Keratinocyte (primary cell): ENCODE data around the gene LRP11. TPM values are rescaled to one million over a fixed set of nuclear protein-coding genes. Genes with fewer than 3 reads are reported as not detected.

Source experiments
- DNase-seq: peaks from one replicate; pipeline ENCODE4 v3.0.0-alpha.2; 2011; ENCODE audit warnings: low read depth, missing footprints, low spot score
- FAIRE-seq: peaks from 2 replicates; lab custom pipeline; 2011; peaks lifted over from hg19 to GRCh38; lab: Jason Lieb, UNC
- H2AFZ ChIP-seq: 2 replicates; pipeline ENCODE4 v1.6.0; 2012; ENCODE audit warnings: low read length, control low read depth, inconsistent platforms; ENCODE audit not compliant: control insufficient read depth
- H3K27ac ChIP-seq: 2 replicates; pipeline ENCODE4 v1.5.1; 2011; ENCODE audit warnings: low read length; ENCODE audit not compliant: control insufficient read depth, insufficient read depth
- H3K27me3 ChIP-seq: 3 replicates; pipeline ENCODE4 v1.6.0; 2011; ENCODE audit warnings: low read length; ENCODE audit not compliant: control insufficient read depth, insufficient read depth; ENCODE audit errors: extremely low read depth
- H3K36me3 ChIP-seq, 2 experiments: 2 replicates in 1 of 2; 3 replicates in 1 of 2; pipeline ENCODE4 v1.5.1; 2011; ENCODE audit warnings: low read length in 2 of 2, mild to moderate bottlenecking in 1 of 2; ENCODE audit not compliant: control insufficient read depth in 2 of 2, insufficient read depth in 2 of 2; ENCODE audit errors: extremely low read depth in 1 of 2
- H3K4me1 ChIP-seq: 3 replicates; pipeline ENCODE4 v1.5.1; 2011; ENCODE audit warnings: low read length; ENCODE audit not compliant: control insufficient read depth, insufficient read depth; ENCODE audit errors: extremely low read depth
- H3K4me2 ChIP-seq: 3 replicates; pipeline ENCODE4 v1.6.0; 2011; ENCODE audit warnings: low read depth, low read length; ENCODE audit not compliant: control insufficient read depth, insufficient read depth; ENCODE audit errors: extremely low read depth
- H3K4me3 ChIP-seq, 3 experiments: fragments of 200-600 bp in 1 of 3; sonication (generic) in 1 of 3; 2 replicates in 2 of 3; 3 replicates in 1 of 3; pipeline ENCODE4 v1.5.1; 2011 to 2016; ENCODE audit warnings: low read length in 3 of 3, mild to moderate bottlenecking in 3 of 3, control low read depth in 2 of 3, inconsistent platforms in 1 of 3, low read depth in 1 of 3, mixed read lengths in 1 of 3, mixed run types in 1 of 3, moderate library complexity in 1 of 3; ENCODE audit not compliant: control insufficient read depth in 2 of 3, insufficient read depth in 2 of 3; ENCODE audit errors: extremely low read depth in 1 of 3
- H3K79me2 ChIP-seq: 2 replicates; pipeline ENCODE4 v1.6.0; 2012; ENCODE audit warnings: low read length; ENCODE audit not compliant: control insufficient read depth, insufficient read depth
- H3K9ac ChIP-seq: 3 replicates; pipeline ENCODE4 v1.6.0; 2011; ENCODE audit warnings: low read length; ENCODE audit not compliant: control insufficient read depth, insufficient read depth; ENCODE audit errors: extremely low read depth
- H3K9me1 ChIP-seq: 3 replicates; pipeline ENCODE4 v1.6.0; 2011; ENCODE audit warnings: low read length; ENCODE audit not compliant: control insufficient read depth, insufficient read depth; ENCODE audit errors: extremely low read depth
- H3K9me3 ChIP-seq: 2 replicates; pipeline ENCODE4 v1.5.1; 2012; ENCODE audit warnings: low read depth, low read length; ENCODE audit not compliant: control insufficient read depth
- H4K20me1 ChIP-seq: 3 replicates; pipeline ENCODE4 v1.6.0; 2011; ENCODE audit warnings: low read length; ENCODE audit not compliant: control insufficient read depth, insufficient read depth; ENCODE audit errors: extremely low read depth
- EZH2 ChIP-seq: IDR thresholded peaks from one replicate; pipeline ENCODE4 v1.6.1; 2012; ENCODE audit warnings: inconsistent platforms, mild to moderate bottlenecking, low read length, moderate library complexity
- dilution Hi-C: fragments of 300-500 bp; cut with MboI; formaldehyde crosslinking; loops from one replicate; pipeline ENCODE4 v1.7.0; 2020; ENCODE audit warnings: low sequenced_read_pairs; ENCODE audit not compliant: extremely low pct_ligation_motif_present
- polyA plus RNA-seq, 5 experiments: library from polyadenylated mRNA; depleted of rRNA in 3 of 5; stranded (reverse) in 3 of 5; stranded (forward) in 1 of 5; unstranded in 1 of 5; fragments of >200 nt; gene quantifications; 1 replicate in 1 of 5; 2 replicates in 3 of 5; 3 replicates in 1 of 5; pipeline versions ENCODE4 v1.2.1 to v1.2.3, GENCODE V29; 2011 to 2012; ENCODE audit warnings: missing spikeins in 2 of 5, low read depth in 1 of 5, low replicate concordance in 1 of 5
- TF ChIP-seq, protein P1 (sequence below), 3 experiments: IDR thresholded peaks in 1 of 3; conservative IDR thresholded peaks in 1 of 3; optimal IDR thresholded peaks in 1 of 3; 2 replicates in 2 of 3; 3 replicates in 1 of 3; pipeline versions ENCODE3 to v1.5.1; 2011; ENCODE audit warnings: low read length in 3 of 3, mild to moderate bottlenecking in 3 of 3, moderate library complexity in 2 of 3, control low read depth in 1 of 3, inconsistent platforms in 1 of 3; ENCODE audit not compliant: insufficient read depth in 2 of 3; ENCODE audit errors: extremely low read depth in 1 of 3

LRP11 gene
- polyA plus RNA-seq, 1 donor (not counting 4 experiments of a cell fraction or from before 2014, with no cell fraction given), result 31.1 TPM

DNA sequence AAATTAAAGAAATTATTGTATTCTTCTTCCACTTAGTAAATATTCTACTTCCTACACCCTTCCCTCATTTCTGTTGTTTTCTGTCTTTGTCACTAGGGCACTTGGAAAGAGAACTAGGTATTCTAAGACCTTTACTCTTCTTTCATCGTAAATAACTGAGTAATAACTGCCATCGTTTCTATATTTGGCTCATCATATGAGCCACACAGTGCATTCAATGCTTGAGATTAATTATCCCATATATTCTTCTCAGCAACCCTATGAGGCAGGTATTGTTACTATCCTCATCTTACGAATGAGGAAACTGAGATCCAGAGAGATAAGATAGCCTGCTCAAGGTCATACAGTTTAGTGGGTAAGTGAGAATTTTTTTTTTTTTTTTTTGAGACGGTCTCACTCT lies 38.9 kb downstream of the LRP11 start:
- FAIRE-seq (no peak), DNase-seq (no peak)
- Histone ChIP-seq H3K36me3 (peaks cover 6 to 18% of the 10 kb centered on the region in 2 experiments), H3K27ac (no peak overlapping the region), H3K4me3 (no peak overlapping the region), H3K9me1 (no peaks in the 10 kb centered on the region), H3K27me3 (no peaks in the 10 kb centered on the region), H3K9me3 (no peaks in the 10 kb centered on the region), H3K9ac (no peak overlapping the region), H4K20me1 (no peaks in the 10 kb centered on the region), H3K4me2 (no peak overlapping the region), H2AFZ (no peak overlapping the region), H3K4me1 (no peaks in the 10 kb centered on the region), H3K79me2 (no peaks in the 10 kb centered on the region)
- dilution Hi-C loops, result no loop called here
- TF ChIP-seq, protein P1, sequence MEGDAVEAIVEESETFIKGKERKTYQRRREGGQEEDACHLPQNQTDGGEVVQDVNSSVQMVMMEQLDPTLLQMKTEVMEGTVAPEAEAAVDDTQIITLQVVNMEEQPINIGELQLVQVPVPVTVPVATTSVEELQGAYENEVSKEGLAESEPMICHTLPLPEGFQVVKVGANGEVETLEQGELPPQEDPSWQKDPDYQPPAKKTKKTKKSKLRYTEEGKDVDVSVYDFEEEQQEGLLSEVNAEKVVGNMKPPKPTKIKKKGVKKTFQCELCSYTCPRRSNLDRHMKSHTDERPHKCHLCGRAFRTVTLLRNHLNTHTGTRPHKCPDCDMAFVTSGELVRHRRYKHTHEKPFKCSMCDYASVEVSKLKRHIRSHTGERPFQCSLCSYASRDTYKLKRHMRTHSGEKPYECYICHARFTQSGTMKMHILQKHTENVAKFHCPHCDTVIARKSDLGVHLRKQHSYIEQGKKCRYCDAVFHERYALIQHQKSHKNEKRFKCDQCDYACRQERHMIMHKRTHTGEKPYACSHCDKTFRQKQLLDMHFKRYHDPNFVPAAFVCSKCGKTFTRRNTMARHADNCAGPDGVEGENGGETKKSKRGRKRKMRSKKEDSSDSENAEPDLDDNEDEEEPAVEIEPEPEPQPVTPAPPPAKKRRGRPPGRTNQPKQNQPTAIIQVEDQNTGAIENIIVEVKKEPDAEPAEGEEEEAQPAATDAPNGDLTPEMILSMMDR (optimal IDR thresholded peaks at IDR 0.05 in 1 of 3, IDR thresholded peaks at IDR 0.05 in 1 of 3, conservative IDR thresholded peaks at IDR 0.05 in 1 of 3; ENCODE audit: extremely low read depth in 1 of 3, insufficient read depth in 2 of 3, low read length in 3 of 3), result no peak
- TF ChIP-seq EZH2, result no peak

DNA sequence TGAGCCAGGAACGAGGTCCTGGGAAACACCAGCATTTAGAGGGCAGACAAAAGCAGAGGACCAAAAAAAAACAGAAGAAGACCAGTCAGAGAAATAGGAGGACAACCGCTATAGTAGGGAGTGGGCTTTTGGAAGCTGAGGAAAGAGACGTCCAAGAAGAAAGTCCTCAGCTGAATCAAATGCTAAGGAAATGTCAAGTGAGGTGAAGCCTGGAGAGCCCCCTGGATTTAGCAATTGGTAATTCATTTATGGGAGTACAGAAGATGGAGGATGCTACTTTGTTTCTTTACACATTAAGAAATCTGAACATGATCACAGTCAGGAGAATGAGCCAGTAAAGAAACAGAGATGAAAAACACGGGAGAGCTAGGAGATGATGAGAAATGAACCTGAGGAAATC lies 41.1 kb downstream of the LRP11 start:
- no peaks in the 10 kb centered on the region for H3K79me2 ChIP-seq
- no peaks in the 10 kb centered on the region for H3K27me3 ChIP-seq
- H3K9ac ChIP-seq, result no peak overlapping the region
- H4K20me1 ChIP-seq, result no peaks in the 10 kb centered on the region
- H3K4me3 ChIP-seq, result no peak overlapping the region
- dilution Hi-C loops, result no loop called here
- no peak overlapping the region for H2AFZ ChIP-seq
- FAIRE-seq (no peak), DNase-seq (no peak)
- H3K9me1 ChIP-seq, result no peaks in the 10 kb centered on the region
- H3K4me1 ChIP-seq, result no peaks in the 10 kb centered on the region
- no peaks in the 10 kb centered on the region for H3K9me3 ChIP-seq
- H3K4me2 ChIP-seq, result no peak overlapping the region
- H3K27ac ChIP-seq, result no peak overlapping the region
- H3K36me3 ChIP-seq, result peaks cover 6 to 18% of the 10 kb centered on the region in 2 experiments
- TF ChIP-seq, protein P1 (optimal IDR thresholded peaks at IDR 0.05 in 1 of 3, IDR thresholded peaks at IDR 0.05 in 1 of 3, conservative IDR thresholded peaks at IDR 0.05 in 1 of 3; ENCODE audit: extremely low read depth in 1 of 3, insufficient read depth in 2 of 3, low read length in 3 of 3), result no peak
- TF ChIP-seq EZH2, result no peak
